ENCODE results near the gene TRMT10B.
A peak's percentile ranks its signal among the peaks of the same experiment; 100 is the strongest.
"Not testable (repeated sequence)": the region's sequence is repeated elsewhere in the genome, so short reads cannot be mapped to it uniquely, and the experiment has no call there.

The TRMT10B gene

GRCh38 chr9:37747271-37747753 is 6.3 kb upstream of the TRMT10B start:
- peak; percentile 26 for DNase-seq (ENCODE audit: low read depth)
- peak; percentile 97 for TF ChIP-seq CTCF (conservative IDR thresholded peaks at IDR 0.05; ENCODE audit: low read depth, low read length)
- no peak overlapping the region for H3K4me3 ChIP-seq (ENCODE audit: low read length)

- DNase-seq (ENCODE audit: low read depth): no peak
- no peak for TF ChIP-seq CTCF (conservative IDR thresholded peaks at IDR 0.05; ENCODE audit: low read depth, low read length)
- H3K4me3 ChIP-seq (ENCODE audit: low read length): no peak overlapping the region
Observed at GRCh38 chr9:37749129-37749528, 4.5 kb upstream of the TRMT10B start.

- no peak for DNase-seq (ENCODE audit: low read depth)
- no peak for TF ChIP-seq CTCF (conservative IDR thresholded peaks at IDR 0.05; ENCODE audit: low read depth, low read length)
- no peak overlapping the region for H3K4me3 ChIP-seq (ENCODE audit: low read length)
Observed at GRCh38 chr9:37751186-37751585, 2.4 kb upstream of the TRMT10B start.

- DNase-seq (ENCODE audit: low read depth); H3K4me3 ChIP-seq (ENCODE audit: low read length): not testable (repeated sequence)
Observed at GRCh38 chr9:37751704-37752103, 1.9 kb upstream of the TRMT10B start.

GRCh38 chr9:37752112-37752511 is 1.5 kb upstream of the TRMT10B start:
- H3K4me3 ChIP-seq (ENCODE audit: low read length); DNase-seq (ENCODE audit: low read depth): not testable (repeated sequence)

GRCh38 chr9:37752642-37753488 is 740 bp upstream of the TRMT10B start:
- no peak for TF ChIP-seq CTCF (conservative IDR thresholded peaks at IDR 0.05; ENCODE audit: low read depth, low read length)
- peak overlapping the region; percentile 86 for H3K4me3 ChIP-seq (ENCODE audit: low read length)
- DNase-seq (ENCODE audit: low read depth): no peak

- no peak for TF ChIP-seq CTCF (conservative IDR thresholded peaks at IDR 0.05; ENCODE audit: low read depth, low read length)
- no peak overlapping the region for H3K4me3 ChIP-seq (ENCODE audit: low read length)
Observed at GRCh38 chr9:37758747-37759146, 5.1 kb downstream of the TRMT10B start.

GRCh38 chr9:37760416-37761161 is 7.0 kb downstream of the TRMT10B start:
- DNase-seq (ENCODE audit: low read depth): no peak

More at GRCh38 chr9:37758747-37759146, 5.1 kb downstream of the TRMT10B start:
- DNase-seq (ENCODE audit: low read depth): no peak

More at GRCh38 chr9:37760416-37761161, 7.0 kb downstream of the TRMT10B start:
- H3K4me3 ChIP-seq (ENCODE audit: low read length): no peak overlapping the region
- no peak for TF ChIP-seq CTCF (conservative IDR thresholded peaks at IDR 0.05; ENCODE audit: low read depth, low read length)
